RWPE2 (cell line): ENCODE measurements around the gene GOLGA8N.

Experiments
- ATAC-seq: fragments of 200-7000 bp; cut with Tn5 transposase; 3 replicates; pipeline ENCODE4 v1.9.1; 2021; ENCODE audit warnings: low read depth
- DNase-seq: peaks from one replicate; pipeline ENCODE4 v3.0.0-alpha.2; 2020; ENCODE audit warnings: low spot score
- H3K27ac ChIP-seq: fragments of 450-650 bp; 2 replicates; pipeline ENCODE4 v1.5.1; 2017; ENCODE audit warnings: mild to moderate bottlenecking; ENCODE audit not compliant: poor library complexity, severe bottlenecking
- H3K27me3 ChIP-seq: fragments of 250-450 bp; sonication (Bioruptor Pico); 2 replicates; pipeline ENCODE4 v1.5.1; 2021; ENCODE audit warnings: mild to moderate bottlenecking, moderate library complexity; ENCODE audit not compliant: insufficient read depth, poor library complexity, severe bottlenecking
- H3K36me3 ChIP-seq: fragments of 250-450 bp; sonication (Bioruptor Pico); 2 replicates; pipeline ENCODE4 v1.5.1; 2020; ENCODE audit warnings: low read depth, mild to moderate bottlenecking, moderate library complexity
- H3K4me1 ChIP-seq: fragments of 250-450 bp; sonication (Bioruptor Pico); 2 replicates; pipeline ENCODE4 v1.5.1; 2021; ENCODE audit warnings: mild to moderate bottlenecking, moderate library complexity; ENCODE audit not compliant: insufficient read depth, poor library complexity, severe bottlenecking
- H3K4me3 ChIP-seq: fragments of 250-450 bp; sonication (Bioruptor Pico); 2 replicates; pipeline ENCODE4 v1.5.1; 2021; ENCODE audit warnings: mild to moderate bottlenecking, moderate library complexity; ENCODE audit not compliant: severe bottlenecking
- H3K9me3 ChIP-seq: fragments of 250-450 bp; sonication (Bioruptor Pico); 2 replicates; pipeline ENCODE4 v1.5.1; 2021; ENCODE audit warnings: mild to moderate bottlenecking, moderate library complexity; ENCODE audit not compliant: severe bottlenecking
- TF ChIP-seq, protein P1 (sequence below): fragments of 450-650 bp; IDR thresholded peaks from one replicate; pipeline ENCODE4 v1.5.1; 2017; ENCODE audit warnings: mild to moderate bottlenecking, moderate library complexity; ENCODE audit not compliant: poor library complexity, severe bottlenecking

Gene GOLGA8N

DNA sequence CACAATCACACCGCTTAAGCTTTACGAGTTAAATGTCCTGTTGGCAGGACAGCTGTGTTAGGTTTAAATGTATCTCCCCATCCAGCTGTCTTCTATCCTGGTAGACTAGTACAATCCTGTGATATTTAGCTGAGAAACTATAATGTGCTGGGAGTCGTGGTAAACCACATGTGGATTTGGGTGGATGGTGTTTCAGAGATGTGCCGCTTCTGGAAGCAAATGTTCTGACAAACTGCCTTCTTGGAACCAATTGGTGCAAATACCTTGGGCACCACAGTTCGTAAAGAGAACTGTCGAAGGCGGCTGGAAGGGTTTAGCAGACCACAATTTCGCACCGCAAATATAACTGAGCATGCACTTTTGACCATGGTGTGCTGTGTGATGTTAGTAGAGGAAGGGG is 63.2 kb downstream of the GOLGA8N start:
- TF ChIP-seq, protein P1, sequence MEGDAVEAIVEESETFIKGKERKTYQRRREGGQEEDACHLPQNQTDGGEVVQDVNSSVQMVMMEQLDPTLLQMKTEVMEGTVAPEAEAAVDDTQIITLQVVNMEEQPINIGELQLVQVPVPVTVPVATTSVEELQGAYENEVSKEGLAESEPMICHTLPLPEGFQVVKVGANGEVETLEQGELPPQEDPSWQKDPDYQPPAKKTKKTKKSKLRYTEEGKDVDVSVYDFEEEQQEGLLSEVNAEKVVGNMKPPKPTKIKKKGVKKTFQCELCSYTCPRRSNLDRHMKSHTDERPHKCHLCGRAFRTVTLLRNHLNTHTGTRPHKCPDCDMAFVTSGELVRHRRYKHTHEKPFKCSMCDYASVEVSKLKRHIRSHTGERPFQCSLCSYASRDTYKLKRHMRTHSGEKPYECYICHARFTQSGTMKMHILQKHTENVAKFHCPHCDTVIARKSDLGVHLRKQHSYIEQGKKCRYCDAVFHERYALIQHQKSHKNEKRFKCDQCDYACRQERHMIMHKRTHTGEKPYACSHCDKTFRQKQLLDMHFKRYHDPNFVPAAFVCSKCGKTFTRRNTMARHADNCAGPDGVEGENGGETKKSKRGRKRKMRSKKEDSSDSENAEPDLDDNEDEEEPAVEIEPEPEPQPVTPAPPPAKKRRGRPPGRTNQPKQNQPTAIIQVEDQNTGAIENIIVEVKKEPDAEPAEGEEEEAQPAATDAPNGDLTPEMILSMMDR = no peak
- Histone ChIP-seq H3K4me1 (peaks cover 35% of the 10 kb centered on the region), H3K36me3 (no peaks in the 10 kb centered on the region), H3K9me3 (no peaks in the 10 kb centered on the region), H3K27ac (no peak overlapping the region), H3K4me3 (no peak overlapping the region), H3K27me3 (no peaks in the 10 kb centered on the region)
- no peak for ATAC-seq
- no peak for DNase-seq
